Measurements from ENCODE around the gene TRAF1.

The TRAF1 gene

DNA sequence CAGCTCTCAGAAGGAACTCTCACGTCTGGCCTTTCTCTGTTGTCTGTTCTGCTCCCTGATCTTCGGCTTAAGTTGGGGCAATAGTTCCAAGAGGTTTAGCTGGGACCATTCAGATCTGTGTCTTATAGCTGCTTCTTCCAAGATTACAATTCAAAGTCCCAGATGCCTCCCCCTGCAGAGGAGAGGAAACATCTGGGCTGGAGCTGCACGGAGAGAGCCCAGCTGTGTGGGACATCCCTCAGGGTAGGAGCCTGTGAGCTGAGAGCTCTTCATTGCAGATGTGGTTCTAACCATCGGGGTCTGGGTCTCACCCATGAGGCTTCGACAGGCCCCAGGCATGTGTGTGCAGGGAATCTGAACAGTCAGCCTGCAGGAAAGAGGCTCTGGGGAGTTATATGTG, 40.6 kb downstream of the TRAF1 start:
- DNase-seq, result no peak

DNA sequence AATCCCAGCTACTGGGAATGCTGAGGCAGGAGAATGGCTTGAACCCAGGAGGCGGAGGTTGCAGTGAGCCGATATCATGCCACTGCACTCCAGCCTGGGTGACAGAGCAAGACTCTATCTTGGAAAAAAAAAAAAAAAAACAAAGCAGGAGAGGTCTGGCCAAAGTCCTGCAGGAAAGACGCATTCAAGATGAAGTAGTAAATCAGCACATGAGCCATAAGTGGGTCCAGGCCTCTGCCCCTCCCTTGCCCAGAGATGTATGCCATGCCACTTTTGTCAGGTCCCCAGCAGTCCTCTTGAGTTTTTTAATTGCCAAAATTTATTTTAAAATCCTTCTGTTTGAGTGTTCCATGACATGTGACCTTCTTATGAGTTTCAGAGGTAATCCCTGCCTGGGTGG, 41.1 kb downstream of the TRAF1 start:
- no peak for DNase-seq

DNA sequence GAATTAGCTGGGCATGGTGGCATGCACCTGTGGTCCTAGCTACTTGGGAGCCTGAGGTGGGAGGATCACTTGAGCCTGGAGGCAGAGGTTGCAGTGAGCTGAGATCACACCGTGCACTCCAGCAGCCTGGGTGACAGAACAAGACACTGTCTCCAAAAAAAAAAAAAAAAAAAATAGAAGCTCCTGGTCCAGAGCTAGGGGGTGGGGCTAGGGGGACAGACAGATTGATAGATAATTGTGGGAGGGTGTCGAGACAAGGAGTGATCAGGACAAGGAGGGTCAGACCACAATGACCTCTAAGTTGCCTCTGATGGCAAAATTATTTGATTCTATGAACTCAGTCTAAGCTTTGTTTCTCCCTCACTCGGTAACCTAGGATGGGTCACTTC, 43.0 kb downstream of the TRAF1 start:
- DNase-seq, result no peak

DNA sequence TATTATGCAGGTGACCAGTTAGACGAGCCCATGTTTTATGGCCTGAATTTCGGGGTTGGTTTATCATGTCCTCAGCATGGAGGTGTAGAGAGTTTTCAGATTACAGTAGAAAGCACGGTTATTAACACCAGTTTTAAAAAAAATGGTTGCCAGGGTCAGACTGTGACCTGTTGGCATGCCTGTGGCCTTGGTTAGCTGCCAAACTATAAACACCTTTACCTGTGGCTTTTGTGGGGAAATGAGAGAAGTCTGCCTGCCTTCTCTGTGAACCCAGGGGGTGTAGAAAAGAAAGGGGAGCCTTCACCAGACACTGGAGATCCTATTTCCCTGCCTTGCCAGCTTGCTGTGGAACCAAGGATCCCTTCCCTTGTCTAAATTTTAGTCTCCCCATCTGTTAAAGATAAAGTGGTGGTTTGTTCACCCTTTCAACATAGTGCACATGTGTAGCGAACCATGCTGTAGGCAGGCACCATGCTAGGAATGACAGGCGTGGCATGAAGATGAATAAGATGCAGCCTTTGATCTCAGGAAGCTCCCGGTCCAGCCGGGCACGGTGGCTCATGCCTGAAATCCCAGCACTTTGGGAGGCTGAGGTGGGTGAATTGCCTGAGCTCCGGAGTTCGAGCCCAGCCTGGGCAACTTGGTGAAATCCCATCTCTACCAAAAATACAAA, 43.5 kb downstream of the TRAF1 start:
- DNase-seq, result no peak

DNA sequence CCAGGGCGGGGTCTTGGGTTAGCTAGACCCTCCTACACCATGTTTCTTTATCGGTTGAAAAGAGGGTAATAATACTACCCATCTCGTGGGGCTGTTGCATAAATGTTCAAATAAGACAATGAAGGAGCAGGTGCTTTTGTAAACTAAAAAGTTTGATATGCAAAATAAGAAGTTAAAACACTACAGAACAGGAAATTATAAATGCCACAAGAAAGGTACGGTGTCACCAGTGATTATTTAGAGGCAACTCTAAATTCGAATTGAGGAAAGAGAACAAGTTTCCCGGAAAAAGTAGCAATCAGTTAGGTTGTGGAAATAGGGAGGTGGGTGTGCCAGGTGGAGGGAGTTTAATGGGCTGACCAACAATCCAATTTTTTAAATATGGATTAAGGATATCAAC, 47.1 kb downstream of the TRAF1 start:
- DNase-seq, result no peak

DNA sequence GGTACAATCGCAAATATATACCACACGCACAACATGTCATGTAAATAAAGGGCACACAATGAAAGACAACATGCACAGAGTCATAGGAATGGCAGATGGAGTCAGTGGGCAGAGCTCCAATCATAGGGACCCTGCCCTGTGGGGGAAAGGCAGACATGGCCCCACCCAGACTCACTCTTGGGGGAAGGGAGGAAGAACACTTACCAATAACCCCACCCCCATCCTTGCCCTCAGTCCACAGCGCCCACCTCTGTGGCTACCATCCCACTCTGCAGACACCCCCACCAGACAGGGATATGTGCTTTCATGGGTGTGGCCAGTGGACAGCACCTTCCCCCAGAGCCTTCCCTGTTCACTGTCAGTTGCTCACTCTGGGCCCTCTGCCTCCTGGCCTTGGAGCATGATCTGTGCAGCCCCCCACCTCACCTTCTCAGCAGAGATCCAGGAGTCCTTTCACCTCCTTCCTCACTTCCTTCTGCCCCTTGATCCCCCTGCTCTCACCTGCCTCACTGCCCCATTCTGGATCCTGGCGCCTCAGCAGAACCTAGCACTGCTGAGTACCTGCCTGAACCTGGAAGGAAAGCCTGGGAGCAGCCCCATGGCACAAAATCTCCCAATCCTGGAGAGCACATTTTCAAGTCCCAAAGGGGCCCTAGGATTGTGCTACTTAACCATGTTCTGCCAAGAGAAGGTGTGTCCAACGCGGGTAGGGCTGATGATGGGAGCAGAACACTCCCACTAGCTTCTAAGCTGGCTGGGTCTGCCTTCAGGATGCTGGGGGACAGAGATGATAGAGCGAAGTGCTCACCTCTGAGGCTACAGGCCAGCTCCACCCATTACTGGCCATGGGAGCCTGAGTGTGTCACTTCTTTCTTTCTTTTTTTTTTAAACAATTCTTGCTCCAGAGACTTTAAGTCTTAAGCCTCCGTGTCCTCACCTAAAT, 48.1 kb downstream of the TRAF1 start:
- DNase-seq, result peak; percentile 45

DNA sequence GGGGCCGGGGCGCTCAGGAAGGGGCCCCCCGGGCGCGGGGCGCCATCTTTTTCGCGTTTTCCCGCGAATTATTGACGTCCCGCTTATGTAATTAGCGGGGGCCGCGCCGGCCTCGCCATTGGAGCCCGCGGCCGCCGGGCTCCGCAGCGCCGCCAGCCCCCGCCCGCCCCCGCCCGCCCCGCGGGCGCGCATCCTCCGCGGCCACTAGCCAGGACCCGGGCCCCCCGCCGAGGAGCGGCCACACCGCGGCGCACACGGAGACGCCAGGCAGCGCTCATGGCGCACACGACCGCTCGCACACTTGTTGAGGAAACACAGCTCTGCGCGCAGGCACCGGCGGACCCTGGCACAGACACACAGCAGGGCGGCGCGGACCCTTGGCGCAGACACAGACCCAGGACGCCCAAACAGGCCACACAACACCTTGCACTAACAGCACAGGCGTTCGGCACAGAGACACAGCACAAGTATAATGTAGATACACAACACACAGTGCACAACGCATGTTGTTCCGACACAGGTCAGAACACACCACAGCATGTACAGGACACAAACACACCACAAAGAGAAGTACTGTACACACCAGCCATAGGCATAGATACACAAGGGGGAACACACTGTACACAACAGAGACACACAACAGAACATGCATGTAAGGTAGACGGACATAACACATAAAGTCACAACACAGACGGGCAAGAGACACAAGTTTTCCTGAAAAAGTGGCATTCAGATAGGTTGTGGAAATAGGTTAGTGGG, 49.1 kb downstream of the TRAF1 start:
- no peak for DNase-seq

DNA sequence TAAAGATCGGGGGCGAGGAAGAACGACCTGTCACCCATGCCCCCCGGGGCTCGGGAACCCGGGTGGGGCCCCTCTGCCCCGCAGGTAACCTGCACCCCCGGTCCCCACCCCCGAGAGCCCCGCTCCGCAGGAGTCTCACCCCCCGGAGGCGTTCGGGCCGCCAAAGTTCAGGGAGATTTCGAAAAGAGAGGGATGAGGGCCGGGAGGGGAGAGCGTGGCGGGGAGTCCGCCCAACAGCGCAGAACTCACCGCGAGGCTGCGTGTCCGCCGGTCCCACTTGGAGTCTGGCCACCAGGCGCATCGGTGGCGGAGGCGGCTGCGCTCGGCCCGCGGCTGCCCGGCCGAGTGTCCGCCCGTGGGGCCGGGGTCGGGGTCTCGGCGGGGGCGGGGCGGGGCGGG, 49.8 kb downstream of the TRAF1 start, which contains the start of gene PHF19:
TSS of gene PHF19 (minus strand) at position 347 of the 399 bp plus-strand sequence. CDS start 2,447 bp downstream, outside the sequence.
- DNase-seq, result no peak

DNA sequence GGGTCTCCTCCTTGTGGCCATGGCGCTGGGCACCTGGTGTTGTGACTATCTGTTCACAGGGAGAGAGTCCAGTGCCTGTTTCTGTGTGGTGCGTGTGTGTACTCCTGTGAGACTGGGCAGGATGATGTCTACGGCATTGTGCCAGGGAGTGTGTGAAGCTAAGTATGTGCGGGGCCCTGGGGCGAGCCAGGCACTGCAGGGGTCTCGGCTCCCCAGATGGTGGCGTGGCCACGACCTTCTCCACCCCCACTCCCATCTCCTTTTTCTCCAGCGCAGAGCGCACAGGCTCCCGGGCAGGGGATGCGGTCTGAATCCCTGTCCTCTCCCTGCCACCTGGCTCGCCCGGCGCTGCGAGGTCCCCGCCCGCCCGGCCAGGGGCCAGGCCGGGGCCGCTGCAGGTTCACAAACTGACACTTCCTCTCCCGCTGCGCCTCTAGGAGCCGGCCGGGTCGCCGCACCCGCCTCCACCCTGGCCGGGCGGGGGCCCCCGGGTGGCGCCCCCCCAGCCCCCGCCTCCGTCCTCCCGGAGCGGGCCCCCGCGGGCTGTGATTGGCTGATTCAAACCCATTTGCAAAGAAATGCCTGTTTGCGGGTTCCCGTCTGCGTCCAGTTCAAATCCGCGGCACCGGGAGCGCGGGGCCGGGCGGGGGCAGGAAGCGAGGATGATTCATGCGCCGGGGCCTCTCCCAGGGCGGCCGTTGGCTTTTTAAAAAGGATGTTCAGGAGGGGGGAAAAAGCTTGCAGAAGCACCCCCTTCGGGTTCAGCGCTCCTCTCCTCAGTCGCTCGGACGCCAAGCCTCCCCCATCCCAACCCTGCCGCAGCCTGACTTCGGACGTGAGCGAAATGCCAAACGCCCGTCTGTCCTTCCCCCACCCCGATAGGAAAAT, 50.4 kb downstream of the TRAF1 start:
- DNase-seq, result no peak

DNA sequence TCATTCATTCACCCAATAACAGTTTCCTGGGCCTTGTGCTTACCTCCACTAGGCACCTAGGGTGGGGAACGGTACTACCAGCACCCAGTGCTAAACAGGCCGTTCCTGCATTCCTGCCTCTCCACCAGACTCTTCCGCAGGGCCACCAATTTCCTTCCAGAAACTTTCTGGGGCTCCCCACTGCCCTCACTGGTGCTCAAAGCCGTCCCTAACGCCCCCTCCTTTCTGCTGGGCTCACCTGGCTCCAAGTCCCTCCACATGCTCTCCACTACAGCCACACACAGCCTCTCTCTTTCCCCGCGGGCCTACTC, 51.0 kb downstream of the TRAF1 start:
- no peak for DNase-seq

DNA sequence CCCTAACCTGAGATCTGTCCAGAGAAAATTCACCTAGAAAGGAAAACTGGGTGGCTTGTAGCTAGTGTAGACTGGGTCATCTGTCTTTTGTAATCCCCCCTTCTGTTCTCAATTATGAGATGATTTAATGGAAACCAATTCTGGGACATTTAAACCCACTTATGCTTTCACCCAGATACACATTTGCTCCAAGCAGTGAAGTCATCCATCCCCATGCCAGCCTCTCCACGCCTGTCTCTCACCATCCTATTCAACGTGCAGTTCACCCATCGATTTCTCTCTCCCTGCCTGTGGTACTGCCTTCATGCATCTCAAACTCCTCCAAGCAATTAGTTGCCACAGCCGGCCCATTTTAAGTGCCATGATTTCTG, 51.4 kb downstream of the TRAF1 start:
- no peak for DNase-seq

DNA sequence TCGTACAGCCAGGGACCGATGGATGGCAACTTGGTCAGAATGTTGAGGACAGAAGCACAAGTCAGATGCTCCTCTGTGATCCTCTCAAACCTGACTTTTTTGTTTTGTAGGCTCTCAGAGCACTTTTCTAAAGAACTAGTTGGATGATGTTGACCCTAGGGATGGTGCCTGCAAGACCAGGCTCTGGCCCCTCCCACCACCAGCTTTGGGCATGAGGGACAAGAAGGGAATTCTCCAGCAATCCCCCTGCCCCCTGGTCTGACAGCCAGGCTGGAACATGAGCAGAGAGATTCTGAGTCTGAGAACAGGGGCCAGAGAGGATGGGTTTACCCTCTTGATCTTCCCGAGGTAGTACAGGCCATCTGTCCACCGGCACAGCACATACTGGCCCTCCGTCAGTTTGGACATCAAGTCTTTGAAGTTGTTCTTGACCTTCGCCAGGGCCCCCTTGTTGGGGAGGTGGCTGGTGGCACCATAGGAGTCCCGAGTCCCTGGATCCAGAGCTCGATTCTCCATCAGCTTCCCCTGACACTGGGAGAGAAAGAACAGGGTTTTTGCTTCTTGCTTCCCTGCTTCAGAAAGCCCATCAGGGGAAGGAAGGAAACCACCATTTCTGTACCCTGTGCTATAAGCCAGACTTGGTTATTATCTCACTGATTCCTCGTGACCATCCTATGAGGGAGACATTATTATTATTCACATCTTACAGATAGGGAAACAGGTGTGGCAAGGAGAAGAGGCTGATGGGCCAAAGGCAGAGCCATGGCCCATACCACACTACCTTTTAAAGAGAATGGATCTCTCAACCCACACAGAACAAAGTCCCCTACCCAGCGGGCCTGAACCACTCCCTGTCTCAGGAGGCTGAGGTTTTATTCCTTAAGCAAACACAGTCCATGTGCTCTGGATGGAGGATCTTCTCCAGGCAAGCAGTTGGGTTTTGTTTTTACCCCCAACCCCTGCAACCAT, 52.1 kb downstream of the TRAF1 start:
- no peak for DNase-seq

DNA sequence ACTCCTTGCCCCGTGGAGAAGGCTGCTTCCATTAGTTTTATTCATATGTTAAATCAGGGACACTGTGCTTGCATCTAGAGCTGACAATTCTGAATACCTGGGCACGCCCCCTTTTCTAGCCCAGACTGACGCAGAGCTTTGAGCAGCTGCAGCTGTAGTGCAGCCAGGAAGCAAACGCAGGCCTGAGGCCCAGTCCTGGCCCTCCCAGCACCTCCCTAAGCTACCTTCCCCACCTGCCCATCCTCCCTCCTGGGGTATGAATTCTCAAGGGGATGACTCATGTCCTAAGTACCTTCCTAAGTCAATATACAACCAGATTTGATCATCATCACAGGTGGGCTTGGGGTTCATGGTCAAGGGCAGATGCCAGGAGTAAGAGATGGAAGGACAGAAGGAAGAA, 53.1 kb downstream of the TRAF1 start:
- DNase-seq, result no peak

DNA sequence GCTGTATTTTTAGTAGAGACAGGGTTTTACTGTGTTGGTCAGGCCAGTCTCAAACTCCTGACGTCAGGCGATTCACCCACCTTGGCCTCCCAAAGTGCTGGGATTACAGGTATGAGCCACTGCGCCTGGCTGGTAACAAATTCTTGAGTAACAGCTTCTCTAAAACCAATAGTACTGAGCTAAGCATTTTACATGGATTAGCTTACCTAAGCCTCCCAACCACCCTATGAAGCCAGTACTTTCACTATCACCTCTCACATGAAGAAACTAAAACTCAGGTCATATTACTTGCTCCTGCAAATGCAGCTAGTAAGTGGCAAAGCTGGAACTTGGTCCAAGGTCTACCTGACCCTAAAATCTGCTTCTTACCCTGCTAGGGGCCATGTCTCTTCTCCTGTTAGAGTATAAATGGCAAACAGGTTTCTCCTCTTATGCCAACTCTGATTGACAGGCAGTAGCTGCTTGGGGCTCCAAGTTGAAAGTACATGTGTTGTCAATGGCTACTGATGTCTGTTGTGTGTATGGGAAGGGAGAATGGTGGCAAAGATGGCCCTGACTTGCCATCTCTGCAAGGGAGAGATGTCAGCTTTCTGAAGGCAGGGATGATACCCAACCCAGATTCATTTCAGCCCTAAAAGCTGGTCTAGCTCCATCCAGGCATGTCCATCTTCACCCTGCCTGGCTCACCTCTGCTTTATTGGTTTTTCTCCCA, 53.6 kb downstream of the TRAF1 start:
- DNase-seq, result no peak

DNA sequence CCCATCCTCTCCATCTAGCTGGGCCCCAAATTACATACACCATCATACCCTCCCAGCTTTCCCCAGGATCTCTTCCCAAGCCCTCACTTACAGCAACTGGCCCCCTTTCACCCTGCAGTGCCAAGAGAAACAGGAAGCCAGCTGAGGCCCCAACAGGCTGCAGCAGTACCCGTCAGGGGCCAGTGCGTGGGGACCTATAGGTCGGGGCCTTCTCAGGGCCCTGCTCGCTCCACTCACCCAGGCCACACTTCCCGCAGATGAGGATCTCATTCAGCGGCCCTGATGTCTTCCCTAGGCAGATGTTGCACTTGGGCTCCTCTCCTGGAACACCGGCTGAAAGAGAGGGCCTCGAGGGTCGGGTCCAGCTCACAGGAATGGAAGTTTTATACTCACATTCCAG, 56.4 kb downstream of the TRAF1 start:
- no peak for DNase-seq

DNA sequence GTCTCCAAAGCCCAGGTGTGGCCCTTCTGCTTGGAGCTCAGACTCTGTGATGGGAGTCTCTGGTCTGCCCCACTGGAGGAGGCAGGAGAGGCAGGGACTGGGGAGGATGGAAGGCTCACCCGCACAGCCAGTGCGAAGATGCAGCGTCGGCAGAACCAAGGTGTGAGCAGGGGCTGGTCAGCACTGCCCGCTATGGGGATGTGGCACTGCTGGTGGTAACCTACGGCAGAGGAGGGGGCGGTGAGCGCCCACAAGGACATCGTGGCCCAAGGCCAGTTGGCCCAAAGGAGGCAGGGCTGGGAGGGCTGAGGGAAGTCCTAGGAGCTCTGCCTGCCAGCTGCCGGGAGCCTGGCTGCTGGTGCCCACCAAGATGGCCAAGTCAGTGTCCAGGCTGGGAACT, 56.9 kb downstream of the TRAF1 start:
- no peak for DNase-seq

DNA sequence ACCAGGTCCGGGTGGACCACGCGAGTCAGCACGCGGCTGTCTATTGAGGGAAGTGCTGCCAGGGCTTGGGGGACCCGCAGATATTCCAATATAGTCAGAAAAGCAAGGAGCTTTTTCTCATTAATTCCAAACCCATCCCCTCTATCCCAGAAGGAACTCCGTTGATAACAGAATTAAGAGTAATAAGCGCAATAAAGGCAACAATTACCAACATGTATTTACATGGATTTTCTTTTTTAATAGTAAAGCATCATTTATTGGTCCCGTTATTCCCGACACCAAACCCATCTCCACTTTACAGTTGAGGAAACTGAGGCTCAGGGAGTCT, 57.3 kb downstream of the TRAF1 start:
- DNase-seq, result no peak

DNA sequence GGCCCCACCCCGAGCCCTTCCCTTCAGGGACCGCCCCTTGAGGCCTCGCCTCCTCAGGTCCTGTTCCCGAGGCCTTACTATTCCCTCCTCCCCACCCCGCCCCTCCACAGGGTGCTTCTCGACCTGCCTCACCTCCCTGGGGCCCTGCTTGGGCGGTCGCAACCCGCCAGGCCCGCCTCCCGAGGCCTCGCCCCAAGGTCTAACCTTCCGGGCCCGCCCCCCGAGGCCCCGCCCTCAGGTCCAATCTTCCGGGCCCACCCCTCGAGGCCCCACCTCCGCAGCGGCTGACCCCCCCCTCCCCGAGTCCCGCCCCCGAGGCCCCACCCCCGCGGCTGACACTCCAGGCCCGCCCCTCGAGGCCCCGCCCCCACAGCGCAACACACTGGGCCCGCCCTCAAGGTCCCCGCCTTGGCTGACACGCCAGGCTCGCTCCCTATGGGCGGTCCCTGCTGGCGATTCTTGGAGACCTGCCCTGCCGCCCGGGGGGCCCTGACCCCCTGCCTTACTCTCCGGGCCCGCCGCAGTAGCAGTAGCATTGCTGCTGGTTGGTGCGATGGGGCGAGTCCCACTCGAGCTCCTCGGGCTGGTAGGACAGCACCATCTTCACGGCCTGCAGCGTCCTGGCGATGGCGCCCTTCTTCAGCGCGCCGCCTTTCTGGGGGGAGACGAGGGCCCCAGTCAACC, 57.8 kb downstream of the TRAF1 start:
- peak; percentile 37 for DNase-seq

DNA sequence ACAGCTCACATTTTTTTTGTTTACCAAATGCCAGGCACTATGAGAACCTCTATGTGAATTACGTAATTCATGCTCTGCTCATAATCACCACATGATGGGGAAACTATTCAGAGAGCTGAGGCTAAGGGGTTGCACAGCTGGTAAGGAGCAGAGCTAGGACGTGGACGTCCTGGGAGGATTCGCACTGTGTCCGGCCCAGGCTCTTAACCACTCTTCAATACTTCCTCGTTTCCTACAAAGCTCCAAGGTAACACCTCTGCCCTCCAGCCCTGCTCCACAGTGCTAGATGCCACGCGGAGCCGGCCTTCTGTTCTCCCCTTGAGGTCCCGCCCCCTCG, 58.3 kb downstream of the TRAF1 start:
- no peak for DNase-seq

DNA sequence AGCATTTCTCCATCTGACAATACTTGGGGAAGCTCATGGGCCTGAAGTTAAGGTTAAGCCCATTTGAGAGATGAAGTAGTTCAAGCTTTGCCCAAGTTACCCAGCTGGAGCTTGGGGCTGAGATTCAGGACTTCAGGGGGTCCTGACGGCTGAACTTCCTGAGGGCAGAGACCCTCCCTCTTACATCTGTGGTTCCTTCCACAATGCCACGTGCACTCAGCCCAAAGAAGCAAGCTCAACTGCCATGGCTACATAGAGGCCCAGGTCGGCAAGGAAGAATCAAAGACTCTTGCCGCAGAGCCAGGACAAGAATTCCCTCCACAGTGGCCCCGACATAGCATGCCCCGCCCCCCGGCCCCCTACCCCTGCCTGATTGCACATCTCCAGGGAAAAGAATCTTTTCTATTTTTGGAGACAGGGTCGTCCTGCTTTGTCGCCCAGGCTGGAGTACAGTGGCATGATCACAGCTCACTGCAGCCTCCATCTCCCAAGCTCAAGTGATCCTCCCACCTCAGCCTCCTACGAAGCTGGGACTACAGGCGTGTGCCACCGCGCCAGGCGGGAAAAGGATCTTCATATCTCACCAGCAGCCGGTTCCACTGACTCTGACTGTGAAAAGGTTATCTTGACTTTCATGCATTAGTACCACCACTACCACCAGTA, 58.8 kb downstream of the TRAF1 start:
- DNase-seq, result no peak

Measured in NCI-H1436 treated with DMSO at 0.1 percent for 48 hours (cell line).